Inflammatory macrophage treated with lipopolysaccharide for 1 hour (primary cell): Measurements from ENCODE around the gene PTGES2.
A peak's percentile ranks its signal among the peaks of the same experiment; 100 is the strongest.
"Not testable (repeated sequence)": the region's sequence is repeated elsewhere in the genome, so short reads cannot be mapped to it uniquely, and the experiment has no call there.

Experiments
- DNase-seq, 2 donors: peaks; one replicate each; pipeline ENCODE4 v3.0.0-alpha.2; 2020 to 2022

PTGES2 gene

GRCh38 chr9:128136816-128137793 is 9.6 kb upstream of the PTGES2 start:
- no peak for DNase-seq

DNA sequence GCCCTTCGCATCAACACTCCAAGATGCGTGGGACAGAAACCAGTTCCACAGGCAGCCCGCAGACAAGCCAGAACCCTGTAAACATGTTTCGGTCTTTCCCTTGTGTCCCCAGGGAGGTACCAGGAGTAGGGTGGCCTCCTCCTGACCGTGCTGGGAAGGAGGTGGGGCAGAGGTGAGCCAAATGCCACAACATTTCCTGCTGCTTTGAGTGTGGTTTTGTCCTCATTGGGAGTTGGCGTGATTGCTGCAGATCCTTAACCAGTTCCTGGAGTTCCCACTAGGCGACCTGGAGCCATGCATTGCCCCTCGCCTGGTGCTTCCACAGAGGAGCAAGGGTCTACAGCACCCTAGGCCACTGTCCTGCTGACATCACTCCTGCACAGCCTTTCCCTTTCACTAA is 8.0 kb upstream of the PTGES2 start:
- not testable (repeated sequence) for DNase-seq

GRCh38 chr9:128132139-128132538 is 4.6 kb upstream of the PTGES2 start:
- not testable (repeated sequence) for DNase-seq

- DNase-seq, result not testable (repeated sequence)
Measured at GRCh38 chr9:128131346-128131745, 3.8 kb upstream of the PTGES2 start.

DNA sequence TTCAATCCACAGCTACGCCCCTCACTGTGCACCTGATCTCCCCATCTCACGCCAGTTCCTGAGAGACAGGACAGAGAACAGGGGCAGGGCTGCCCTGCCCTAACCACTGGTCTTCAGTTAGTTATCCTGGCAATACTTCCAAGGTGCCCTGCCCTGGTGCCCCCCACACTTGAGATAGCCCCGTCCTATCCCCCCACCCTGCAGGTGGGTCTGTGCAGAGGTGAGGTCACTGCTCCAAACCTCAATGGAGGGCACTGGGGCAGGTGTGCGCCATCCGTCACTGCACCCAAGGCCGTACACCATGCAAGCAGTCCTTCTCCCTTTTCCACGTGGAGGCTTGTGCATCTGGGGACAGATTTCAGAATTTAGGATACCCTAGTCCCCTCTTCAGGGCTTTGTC is 3.1 kb upstream of the PTGES2 start:
- not testable (repeated sequence) for DNase-seq

- not testable (repeated sequence) for DNase-seq
Measured at GRCh38 chr9:128129976-128130590, 2.6 kb upstream of the PTGES2 start.

DNA sequence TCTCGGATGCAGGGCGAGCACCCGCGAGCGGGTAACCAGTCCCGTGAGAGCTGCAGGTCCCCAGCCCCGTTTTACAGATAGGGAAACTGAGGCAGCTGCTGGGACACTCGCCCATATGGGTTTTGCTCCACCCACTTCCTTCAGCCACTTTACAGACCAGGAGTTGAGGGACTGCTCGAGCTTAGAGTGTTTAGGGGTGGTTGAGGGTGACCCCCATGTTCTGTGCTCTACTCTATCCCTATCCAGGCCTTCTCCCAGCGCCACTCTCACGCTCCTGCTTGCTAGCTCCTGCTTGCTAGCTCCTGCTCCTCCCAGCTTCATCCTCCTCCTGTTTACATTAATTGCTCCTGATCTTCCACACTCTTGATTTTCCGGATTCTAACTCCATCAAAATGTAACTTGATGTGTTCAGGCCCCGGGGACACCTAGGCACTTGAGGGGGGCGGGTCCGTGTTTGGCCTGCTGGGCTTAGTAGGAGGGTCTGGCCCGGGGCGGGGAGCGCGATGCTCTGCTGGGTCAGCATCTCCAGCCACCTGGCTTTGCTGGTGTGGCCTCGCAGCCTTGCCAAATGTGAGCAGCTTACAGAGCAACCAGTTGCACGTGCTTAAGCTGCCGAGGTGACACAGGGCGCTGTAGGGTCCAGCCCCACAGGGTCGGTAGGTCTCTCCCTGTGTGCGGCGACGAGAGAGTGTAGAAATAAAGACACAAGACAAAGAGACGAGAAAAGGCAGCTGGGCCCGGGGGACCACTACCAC is 1.5 kb upstream of the PTGES2 start:
- no peak for DNase-seq

DNA sequence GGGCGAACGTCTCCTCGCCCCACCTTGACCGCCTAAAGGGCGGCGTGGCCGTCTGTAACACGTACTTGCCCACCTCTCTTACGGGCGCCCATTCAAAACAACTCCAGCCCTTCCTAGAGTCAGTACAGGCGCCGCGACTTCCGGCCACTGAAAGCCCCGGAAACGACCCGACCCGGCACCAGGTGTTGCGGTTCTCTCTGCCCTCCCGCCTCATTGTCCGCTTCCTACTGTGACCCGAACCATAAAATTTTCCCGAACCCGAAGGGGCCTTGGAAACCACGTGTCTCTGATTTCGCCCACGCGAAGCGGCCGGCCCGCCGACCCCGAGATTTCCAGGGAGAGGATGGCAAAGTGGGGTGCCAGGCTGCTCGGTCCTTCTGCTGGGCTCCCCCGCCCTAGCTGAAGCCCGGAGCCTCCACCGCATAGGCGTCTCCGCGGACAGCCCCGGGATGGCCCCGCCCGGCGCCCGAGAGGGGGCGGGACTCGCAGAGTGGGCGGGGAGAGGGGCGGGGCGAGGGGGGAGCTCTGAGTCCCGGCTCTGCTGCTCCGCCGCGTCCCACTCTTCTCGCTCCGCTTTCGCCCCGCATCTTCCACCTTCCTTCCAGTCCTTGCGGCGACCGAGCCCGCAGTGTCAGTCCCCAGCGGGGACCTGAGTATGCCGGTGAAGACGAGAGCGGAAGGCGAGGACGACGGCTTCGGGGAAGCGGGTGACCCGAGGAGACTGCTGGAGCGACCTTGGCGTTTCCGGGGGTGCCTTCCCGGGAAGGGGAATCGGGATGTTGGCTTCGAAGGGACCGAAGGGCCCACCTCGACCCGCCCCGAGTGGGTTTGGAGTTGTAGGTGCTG is 684 bp upstream of the PTGES2 start:
- peak; percentile 79 to 86 for DNase-seq

- DNase-seq, result no peak
Measured at GRCh38 chr9:128125580-128126354, 1.8 kb downstream of the PTGES2 start.

DNA sequence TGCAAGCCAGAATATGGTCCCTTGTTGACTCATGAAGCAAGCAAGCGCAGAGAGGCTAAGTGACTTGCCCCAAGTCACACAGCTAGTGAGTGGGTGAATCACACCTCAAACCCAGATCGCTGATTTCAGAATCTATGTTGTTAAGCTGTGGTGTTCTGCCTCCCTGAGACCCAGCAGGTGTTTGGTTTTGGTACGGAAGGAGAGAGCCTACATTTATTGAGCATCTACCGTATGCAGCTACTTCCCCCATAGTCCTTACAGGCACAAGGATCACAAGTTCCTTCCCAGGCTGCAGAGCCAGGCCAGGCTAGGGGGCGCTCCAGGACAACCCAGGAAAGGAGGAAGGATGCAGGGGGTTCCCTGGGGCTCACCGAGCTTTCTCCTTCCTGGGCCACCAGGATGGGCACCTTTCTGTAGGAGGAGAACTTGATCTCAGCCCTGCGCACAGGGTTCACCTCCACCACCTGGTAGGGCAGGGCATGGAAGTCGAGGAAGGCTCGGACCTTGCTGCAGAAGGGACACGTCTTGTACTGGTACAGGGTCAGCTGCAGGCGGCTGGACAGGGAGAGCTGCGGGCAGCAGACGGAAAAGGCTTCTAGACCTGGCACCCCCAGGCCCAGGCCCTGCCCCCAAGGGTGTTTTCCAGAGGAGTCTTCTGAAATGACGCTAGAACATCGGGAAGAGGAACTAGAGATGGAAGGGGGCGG is 2.5 kb downstream of the PTGES2 start:
- peak; percentile 70 to 79 for DNase-seq

DNA sequence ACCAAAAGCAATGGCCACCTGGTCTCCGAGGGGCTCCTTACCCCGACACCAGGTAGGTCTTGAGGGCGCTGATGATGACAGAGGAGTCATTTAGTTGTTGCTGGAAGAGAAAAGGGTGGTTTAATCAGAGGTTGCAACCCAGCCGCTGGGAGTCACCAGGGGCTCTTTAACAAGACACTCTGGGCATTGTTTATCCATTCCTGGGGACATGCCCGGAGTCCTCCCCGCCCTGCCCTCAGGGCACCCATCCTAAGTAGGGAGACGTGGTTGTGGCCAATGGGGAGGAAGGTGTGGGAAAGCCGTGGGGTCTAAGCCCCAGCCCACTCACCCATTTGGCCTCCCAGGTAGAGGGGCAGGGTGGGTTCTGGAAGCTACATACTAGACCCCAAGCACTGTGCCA is 3.1 kb downstream of the PTGES2 start:
- DNase-seq, result no peak

- no peak for DNase-seq
Measured at GRCh38 chr9:128123451-128124080, 4.0 kb downstream of the PTGES2 start.

GRCh38 chr9:128122809-128123175 is 4.7 kb downstream of the PTGES2 start:
- no peak for DNase-seq

DNA sequence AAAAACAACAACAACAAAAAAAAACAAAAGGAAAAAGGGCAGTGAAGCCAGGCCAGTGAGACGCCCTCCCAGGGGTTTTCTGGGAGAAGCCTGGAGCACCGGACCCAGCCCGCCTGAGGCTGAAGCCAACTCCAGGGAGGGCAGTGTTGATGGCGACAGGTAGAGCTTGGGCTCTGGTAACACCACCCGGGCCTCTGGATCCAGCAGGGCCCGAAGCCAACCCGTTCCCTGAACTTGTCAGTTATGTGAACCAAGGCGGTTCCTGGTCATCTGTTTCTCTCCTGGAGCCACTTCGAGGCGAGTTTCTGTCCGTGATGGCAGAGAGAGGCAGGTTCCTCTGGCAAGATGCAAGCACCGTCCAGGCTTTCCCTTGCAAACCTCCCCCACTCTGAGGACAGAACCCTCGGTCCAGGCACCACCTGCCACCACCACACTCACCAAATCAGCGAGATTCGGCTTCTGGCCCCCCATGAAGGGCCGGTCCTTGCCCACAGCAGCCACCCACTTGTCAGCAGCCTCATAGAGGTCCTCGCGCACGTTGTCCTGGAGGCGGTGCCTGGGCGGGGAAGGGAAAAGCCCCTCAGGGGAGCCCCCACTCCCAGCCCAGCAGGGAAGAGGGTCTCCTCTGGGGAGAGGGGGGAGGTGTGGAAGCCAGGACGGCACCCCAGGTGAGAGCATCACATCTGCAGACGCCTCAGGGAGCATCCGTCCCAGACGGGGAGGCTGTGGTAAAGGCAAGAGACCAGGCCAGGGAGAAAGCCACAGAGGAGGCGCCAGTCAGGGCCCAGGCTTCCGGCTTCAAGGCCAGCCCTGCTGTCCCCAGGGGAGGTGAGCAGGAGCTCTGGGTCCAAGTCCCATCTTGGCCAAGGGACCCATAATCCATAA is 5.4 kb downstream of the PTGES2 start:
- DNase-seq, result no peak

- DNase-seq, result no peak
Measured at GRCh38 chr9:128121466-128121810, 6.1 kb downstream of the PTGES2 start.

DNA sequence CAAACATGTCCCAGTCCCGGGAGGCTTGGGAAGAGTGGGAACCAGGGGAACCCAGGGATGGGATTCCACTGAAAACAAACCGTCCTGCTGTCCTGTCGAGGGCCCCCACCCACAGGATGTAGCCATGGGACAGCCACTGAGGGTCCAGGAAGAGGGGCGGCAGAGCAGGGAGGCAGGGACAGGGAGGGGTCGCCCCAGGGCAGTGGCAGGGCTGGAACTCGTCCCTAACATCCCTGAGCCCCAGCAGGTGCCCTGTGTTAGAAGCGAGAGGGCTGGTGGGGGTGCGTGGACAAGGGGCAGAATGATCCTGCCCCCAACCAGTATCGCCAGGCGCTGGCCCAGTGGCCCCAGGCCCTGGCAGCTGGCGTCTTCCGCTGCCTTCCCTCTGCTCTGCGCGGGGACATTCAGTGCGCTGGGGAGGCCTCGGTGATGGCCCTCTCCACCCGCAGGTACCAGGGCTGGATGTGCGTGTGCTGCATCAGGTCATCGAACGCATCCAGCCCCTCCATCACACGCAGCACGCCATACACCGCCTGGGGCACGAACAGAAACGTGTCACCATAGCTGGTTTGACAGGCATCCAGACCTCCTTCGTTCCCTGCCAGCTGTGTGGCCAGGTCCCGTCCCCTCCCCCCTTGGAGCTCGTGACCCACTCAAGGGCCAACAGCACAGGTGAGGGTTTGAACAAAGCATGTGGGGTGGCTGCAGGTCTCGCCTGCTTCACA is 6.6 kb downstream of the PTGES2 start:
- no peak for DNase-seq

DNA sequence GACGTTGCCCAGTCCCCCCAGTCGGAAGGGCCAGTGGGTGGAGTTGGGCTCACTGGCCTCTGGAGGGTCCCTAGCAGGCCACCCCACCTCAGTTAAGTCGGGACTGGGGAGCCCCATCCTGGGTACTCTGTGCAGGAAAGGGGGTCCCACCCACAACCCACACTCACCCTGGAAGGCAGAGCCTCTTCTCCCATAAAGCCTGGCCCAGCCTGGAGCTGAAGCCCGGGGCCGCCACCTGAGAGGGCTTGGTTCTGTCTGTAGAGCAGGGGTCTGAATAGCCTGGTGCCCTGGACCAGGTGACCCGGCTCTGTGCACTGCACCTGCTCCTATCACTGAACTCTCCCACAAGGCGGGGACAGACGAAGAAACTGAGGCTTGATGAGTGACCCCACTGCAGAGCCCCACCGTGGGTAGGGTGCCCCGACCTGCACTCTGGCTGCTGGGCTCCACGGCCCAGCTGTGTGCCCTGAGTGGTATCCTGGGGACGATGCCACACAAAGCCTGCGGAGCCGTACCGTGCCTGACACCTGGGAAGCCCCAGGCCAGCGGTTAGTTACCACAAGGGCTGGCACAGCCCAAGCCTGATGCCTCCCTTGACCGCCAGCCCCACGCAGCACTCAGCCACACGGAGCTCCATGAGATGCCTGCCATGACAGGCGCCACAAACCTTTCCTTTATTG is 7.3 kb downstream of the PTGES2 start:
- DNase-seq, result no peak

DNA sequence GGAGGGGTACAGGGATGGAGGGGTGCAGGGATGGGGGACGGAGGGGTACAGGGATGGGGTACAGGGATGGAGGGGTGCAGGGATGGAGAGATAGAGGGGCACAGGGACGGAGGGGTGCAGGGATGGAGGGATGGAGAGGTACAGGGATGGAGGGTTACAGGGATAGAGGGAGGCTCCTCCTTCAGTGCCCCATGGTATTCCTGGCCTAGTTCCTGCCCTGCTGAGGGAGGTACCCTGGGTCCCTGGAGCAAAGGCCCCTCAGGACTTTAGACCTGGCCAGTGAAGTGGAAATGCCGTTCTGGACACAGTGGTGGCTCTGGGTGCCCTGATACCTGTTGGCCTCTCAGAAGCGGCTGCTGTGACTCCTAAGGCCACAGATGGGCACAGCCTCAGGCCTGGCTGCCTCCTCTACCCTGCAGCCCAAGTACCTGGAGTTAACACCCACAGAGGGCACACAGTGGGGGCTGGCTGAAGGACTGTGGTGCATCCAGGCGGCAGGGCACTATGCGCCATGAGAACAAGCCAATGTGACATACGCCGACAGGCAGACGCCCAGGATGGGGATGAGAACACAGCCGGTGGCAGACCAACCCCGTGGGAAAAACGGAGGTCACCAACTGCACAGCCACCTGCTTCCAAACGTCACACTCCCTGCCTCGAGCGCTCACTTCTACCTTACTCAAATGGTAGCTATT is 8.4 kb downstream of the PTGES2 start:
- DNase-seq, result no peak
